NCI-H1694 treated with DMSO at 0.1 percent for 48 hours (cell line): ENCODE measurements around the gene PRMT9.

Source experiments
- DNase-seq: peaks from one replicate; lab custom pipeline; 2025; lab: John Stamatoyannopoulos, UW

The PRMT9 gene

GRCh38 chr4:147683717-147684700 lies at the start of gene PRMT9:
PRMT9 (minus strand) TSS chr4:147684163; CDS start chr4:147683987, 176 bp downstream.
- peak; percentile 49 for DNase-seq

- DNase-seq = no peak
Observed at GRCh38 chr4:147732518-147733235, 48.7 kb upstream of the PRMT9 start.

GRCh38 chr4:147731580-147732517 lies 47.9 kb upstream of the PRMT9 start, which contains the start of gene ARHGAP10:
ARHGAP10 (plus strand) TSS chr4:147732088; CDS start chr4:147732302, 214 bp downstream.
- DNase-seq = no peak

- no peak for DNase-seq
Observed at GRCh38 chr4:147730333-147730732, 46.4 kb upstream of the PRMT9 start.

- DNase-seq = no peak
Observed at GRCh38 chr4:147727476-147728028, 43.6 kb upstream of the PRMT9 start.

- no peak for DNase-seq
Observed at GRCh38 chr4:147725673-147726072, 41.7 kb upstream of the PRMT9 start.

GRCh38 chr4:147724468-147725201 lies 40.7 kb upstream of the PRMT9 start:
- no peak for DNase-seq

- DNase-seq = no peak
Observed at GRCh38 chr4:147723326-147723725, 39.4 kb upstream of the PRMT9 start.

- DNase-seq = no peak
Observed at GRCh38 chr4:147717878-147718277, 33.9 kb upstream of the PRMT9 start.

GRCh38 chr4:147714575-147715401 lies 30.8 kb upstream of the PRMT9 start:
- DNase-seq = no peak

GRCh38 chr4:147709999-147710398 lies 26.0 kb upstream of the PRMT9 start:
- DNase-seq = no peak

- peak; percentile 12 for DNase-seq
Observed at GRCh38 chr4:147707892-147708672, 24.1 kb upstream of the PRMT9 start.

GRCh38 chr4:147704846-147705245 lies 20.9 kb upstream of the PRMT9 start:
- DNase-seq = no peak

- no peak for DNase-seq
Observed at GRCh38 chr4:147696866-147697265, 12.9 kb upstream of the PRMT9 start.

GRCh38 chr4:147693218-147693617 lies 9.3 kb upstream of the PRMT9 start:
- no peak for DNase-seq

GRCh38 chr4:147691820-147692219 lies 7.9 kb upstream of the PRMT9 start:
- no peak for DNase-seq

GRCh38 chr4:147689067-147689466 lies 5.1 kb upstream of the PRMT9 start:
- no peak for DNase-seq

GRCh38 chr4:147683188-147683591 lies 773 bp downstream of the PRMT9 start:
- DNase-seq = no peak

GRCh38 chr4:147682755-147683154 lies 1.2 kb downstream of the PRMT9 start:
- DNase-seq = no peak
